Lung microvascular endothelial cell (primary cell): ENCODE data around the gene CD27. TPM values are rescaled to one million over a fixed set of nuclear protein-coding genes. Genes with fewer than 3 reads are reported as not detected.
"Not testable (repeated sequence)": the region's sequence is repeated elsewhere in the genome, so short reads cannot be mapped to it uniquely, and the experiment has no call there.

Source experiments
- DNase-seq, 2 donors: peaks; one replicate each; pipeline versions ENCODE4 v3.0.0 to v3.0.0-alpha.2; 2010; ENCODE audit warnings: low read depth in 2 of 2
- total RNA-seq: library from RNA; depleted of rRNA; stranded (reverse); fragments of >200 nt; gene quantifications from 2 replicates; pipeline ENCODE4 v1.2.1, GENCODE V29; 2014

CD27 gene
- total RNA-seq, 1 donor from 2014 or later = not detected

DNA sequence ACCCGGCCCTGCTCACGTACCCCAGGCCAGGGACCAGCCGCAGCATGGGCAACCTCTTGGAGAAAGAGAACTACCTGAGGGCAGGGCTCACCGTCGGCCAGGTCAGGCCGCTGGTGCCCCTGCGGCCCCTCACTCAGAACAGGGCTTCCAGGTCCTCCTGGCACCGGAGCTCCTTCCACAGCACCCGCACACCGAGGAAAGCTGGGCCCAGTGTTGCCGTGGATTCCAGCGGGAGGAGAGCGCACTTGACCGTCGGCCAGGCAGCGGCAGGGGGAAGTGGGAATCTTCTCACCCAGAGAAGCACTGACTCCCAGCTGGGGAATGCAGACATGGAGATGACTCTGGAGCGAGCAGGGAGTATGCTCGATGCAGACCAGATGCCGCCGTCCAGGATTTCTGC lies 33.7 kb downstream of the CD27 start:
- no peak for DNase-seq

DNA sequence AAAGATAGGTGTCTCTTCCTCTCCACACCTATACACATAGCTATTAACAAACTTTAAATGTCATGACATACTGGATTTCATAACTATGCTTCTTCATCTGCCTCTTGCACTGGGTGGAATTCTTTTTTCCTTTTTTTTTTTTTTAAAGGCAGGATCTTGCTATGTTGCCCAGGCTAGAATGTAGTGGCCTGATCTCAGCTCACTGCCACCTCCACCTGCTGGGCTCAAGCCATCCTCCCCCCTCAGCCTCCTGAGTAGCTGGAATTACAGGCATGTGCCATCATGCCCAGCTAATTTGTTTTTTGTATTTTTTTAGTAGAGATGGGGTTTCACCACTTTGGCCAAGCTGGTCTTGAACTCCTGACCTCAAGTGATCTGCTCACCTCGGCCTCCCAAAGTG lies 43.5 kb downstream of the CD27 start:
- DNase-seq = no peak

DNA sequence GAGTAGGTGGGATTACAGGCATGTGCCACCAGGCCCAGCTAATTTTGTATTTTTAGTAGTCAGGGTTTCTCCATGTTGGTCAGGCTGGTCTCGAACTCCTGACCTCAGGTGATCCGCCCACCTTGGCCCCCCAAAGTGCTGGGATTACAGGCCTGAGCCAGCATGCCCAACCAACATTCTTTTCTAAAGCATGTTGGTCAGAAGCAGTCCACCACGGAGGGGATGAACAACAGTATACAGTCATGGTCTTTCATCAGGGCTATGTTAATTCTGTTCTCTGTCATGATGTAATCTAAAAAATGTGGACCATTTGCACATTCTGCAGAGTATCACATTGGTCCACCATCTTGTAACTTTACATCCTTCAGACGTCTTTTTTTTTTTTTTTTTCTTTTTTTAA lies 44.7 kb downstream of the CD27 start:
- no peak for DNase-seq

DNA sequence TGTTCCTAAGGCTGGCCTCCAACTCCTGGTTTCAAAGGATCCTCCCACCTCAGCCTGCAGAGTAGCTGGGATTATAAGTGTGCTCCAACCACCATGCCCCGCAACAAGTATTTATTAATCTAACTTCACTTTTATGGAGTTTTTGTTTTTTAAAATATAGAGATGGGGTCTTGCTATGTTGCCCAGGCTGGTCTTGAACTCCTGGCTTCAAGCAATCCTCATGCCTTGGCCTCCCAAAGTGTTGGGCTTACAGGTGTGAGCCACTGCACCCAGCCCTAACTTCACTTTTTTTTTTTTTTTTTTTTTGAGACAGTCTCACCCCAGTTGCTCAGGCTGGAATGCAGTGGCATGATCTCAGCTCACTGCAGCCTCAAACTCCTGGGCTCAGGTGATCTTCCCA lies 45.9 kb downstream of the CD27 start:
- DNase-seq = not testable (repeated sequence)

DNA sequence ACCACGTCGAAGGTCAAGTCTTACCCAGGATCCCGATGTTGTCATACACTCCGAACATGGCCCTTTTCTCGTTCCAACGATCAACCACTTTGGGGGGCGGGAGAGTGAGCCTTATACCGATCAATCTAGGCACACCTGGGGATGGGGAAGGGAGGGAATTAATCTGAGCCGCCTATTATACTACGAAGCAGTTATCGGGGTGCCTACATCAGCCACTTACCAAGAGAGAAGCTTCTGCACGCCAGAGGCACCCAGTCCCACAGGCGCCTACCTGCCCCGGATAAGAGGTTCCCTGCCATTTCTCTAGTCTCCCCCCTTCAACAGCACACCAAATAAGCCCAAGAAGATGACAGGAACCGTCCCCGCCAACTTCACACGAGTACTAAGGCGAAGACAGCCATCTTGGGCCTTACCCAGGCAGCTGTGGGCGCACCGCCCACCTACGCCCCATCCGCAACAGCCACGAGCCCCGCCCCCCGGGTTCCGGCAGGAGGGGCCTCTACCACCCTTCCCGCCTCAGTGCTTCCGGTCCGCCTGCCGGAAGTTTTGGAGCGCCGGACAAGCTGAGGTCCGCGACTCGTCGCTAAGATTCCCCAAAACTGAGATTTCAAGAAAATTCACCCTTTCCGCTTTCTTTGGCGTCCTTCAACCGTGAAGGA lies 48.2 kb downstream of the CD27 start, which contains the start of gene MRPL51:
Gene MRPL51 (minus strand): TSS at position 425 of the 659 bp plus-strand sequence. CDS start 126 bp downstream, at position 299.
- DNase-seq = peak; percentile 96 to 97

GRCh38 chr12:6493497-6494257 lies 48.9 kb downstream of the CD27 start, which contains the start of gene NCAPD2:
Gene NCAPD2, plus strand, starts transcription at chr12:6494102. Its CDS starts 997 bp downstream, at chr12:6495099.
- DNase-seq = peak; percentile 96 to 98

DNA sequence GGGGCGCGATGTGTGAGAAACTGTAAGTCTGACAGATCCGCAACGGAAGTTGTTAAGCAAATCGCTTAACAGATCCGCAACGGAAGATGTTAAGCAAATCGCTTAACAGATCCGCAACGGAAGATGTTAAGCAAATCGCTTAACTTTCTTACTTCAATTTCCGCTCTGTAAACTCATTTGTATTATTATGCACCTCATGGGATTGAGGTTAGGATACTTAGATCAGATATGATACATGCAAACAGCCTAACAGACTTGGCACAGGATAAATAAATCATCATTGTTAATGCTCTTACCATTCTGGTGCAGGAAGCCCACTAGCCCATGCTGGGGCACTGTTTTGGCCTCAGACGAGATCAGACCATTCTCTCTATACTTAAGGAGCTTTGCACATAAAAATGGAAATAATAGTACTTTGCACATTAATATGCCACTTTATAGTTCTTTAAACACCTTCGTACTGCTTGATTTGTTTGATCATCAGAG lies 49.5 kb downstream of the CD27 start:
- peak in 1 of 2 donors; percentile 12 for DNase-seq

- no peak for DNase-seq
These were observed 50.2 kb downstream of the CD27 start for GRCh38 chr12:6494968-6495367.

DNA sequence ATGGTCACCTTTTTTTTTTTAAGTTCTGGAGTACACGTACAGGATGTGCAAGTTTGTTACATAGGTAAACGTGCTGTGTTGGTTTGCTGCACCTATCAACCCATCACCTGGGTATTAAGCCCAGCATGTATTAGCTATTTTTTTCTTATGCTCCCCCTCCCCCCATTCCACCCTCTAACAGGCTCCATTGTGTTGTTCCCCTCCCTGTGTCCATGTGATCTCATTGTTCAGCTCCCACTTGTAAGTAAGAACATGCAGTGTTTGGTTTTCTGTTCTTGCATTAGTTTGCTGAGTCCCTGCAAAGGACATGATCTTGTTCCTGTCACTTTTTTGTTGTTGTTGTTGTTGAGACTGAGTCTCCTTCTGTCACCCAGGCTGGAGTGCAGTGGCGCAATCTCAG lies 52.5 kb downstream of the CD27 start:
- not testable (repeated sequence) for DNase-seq

GRCh38 chr12:6500466-6500865 lies 55.7 kb downstream of the CD27 start:
- DNase-seq = no peak

Other genes starting within 250 kb of the CD27 start
- gene CD9, start 244.6 kb upstream of the CD27 start, total RNA-seq = 799 and 1,196 TPM in 2 replicates
- gene PLEKHG6, start 134.3 kb upstream of the CD27 start, total RNA-seq = not detected in 2 replicates
- gene TNFRSF1A, start 102.9 kb upstream of the CD27 start, total RNA-seq = 37.5 and 55.6 TPM in 2 replicates
- 0.20 and 0.22 TPM in 2 replicates for gene SCNN1A, start 69.4 kb upstream of the CD27 start, total RNA-seq
- 29.9 and 49.2 TPM in 2 replicates for gene LTBR, start 60.8 kb upstream of the CD27 start, total RNA-seq
- 6.5 and 19.6 TPM in 2 replicates for gene TAPBPL, start 7.1 kb downstream of the CD27 start, total RNA-seq
- gene VAMP1, start 25.7 kb downstream of the CD27 start, total RNA-seq = 2.6 and 5.0 TPM in 2 replicates
- gene MRPL51, start 48.3 kb downstream of the CD27 start, total RNA-seq = 121 and 130 TPM in 2 replicates
- gene NCAPD2, start 49.1 kb downstream of the CD27 start, total RNA-seq = 15.3 and 32.9 TPM in 2 replicates
- gene GAPDH, start 89.6 kb downstream of the CD27 start, total RNA-seq = 3,072 and 3,739 TPM in 2 replicates
- 6.3 and 8.5 TPM in 2 replicates for gene IFFO1, start 111.1 kb downstream of the CD27 start, total RNA-seq
- 7.4 and 11.7 TPM in 2 replicates for gene NOP2, start 123.3 kb downstream of the CD27 start, total RNA-seq
- 155 and 187 TPM in 2 replicates for gene CHD4, start 162.4 kb downstream of the CD27 start, total RNA-seq
- gene LPAR5, start 191.0 kb downstream of the CD27 start, total RNA-seq = not detected in 2 replicates
- gene ACRBP, start 202.5 kb downstream of the CD27 start, total RNA-seq = 0.20 and 0.22 TPM in 2 replicates
- 34.4 and 44.0 TPM in 2 replicates for gene ING4, start 218.2 kb downstream of the CD27 start, total RNA-seq
- gene ZNF384, start 244.4 kb downstream of the CD27 start, total RNA-seq = 6.3 and 8.5 TPM in 2 replicates